Prostate gland (tissue), 2 donors: Measurements from ENCODE around the gene CHD5. TPM values are rescaled to one million over a fixed set of nuclear protein-coding genes. Genes with fewer than 3 reads are reported as not detected.

ENCODE experiments used
- DNase-seq: peaks from one replicate; pipeline ENCODE4 v3.0.0-alpha.2; 2019; ENCODE audit warnings: low spot score
- H3K27ac ChIP-seq, 2 donors: fragments of 200-600 bp; sonication (generic); 2 replicates each; pipeline ENCODE4 v1.5.1; 2017 to 2019
- H3K27me3 ChIP-seq: fragments of 200-600 bp; sonication (generic); replicated peaks from 2 replicates; pipeline ENCODE4 v1.5.1; 2019; ENCODE audit not compliant: insufficient read depth
- H3K36me3 ChIP-seq, 2 donors: fragments of 200-600 bp; sonication (generic); 1 replicate in 1 of 2; 2 replicates in 1 of 2; pipeline versions ENCODE4 v1.5.1 to v1.8.1; 2017 to 2019
- H3K4me1 ChIP-seq: fragments of 200-600 bp; sonication (generic); replicated peaks from 2 replicates; pipeline ENCODE4 v1.5.1; 2019
- H3K4me3 ChIP-seq, 2 donors: fragments of 200-600 bp; sonication (generic); 2 replicates each; pipeline ENCODE4 v1.5.1; 2017 to 2019
- H3K9me3 ChIP-seq: fragments of 200-600 bp; sonication (generic); 2 replicates; pipeline ENCODE4 v1.5.1; 2017
- POLR2A ChIP-seq: fragments of 450-650 bp; IDR thresholded peaks from one replicate; pipeline ENCODE4 v1.6.1; 2016; ENCODE audit warnings: antibody characterized with exemption, mild to moderate bottlenecking
- POLR2AphosphoS5 ChIP-seq: sonication (generic); formaldehyde crosslinking; IDR thresholded peaks from one replicate; pipeline ENCODE4 v1.6.1; 2017; ENCODE audit warnings: antibody characterized with exemption
- WGBS: methylation state at CpG from one replicate; pipeline ENCODE4 v1.1.5; 2018; 5-methylcytosine and 5-hydroxymethylcytosine counted together
- intact Hi-C: fragments of 100-400 bp; cut with DNase I; formaldehyde crosslinking; loops from one replicate; pipeline ENCODE4 v1.14.2; 2022
- total RNA-seq, 2 donors: library from RNA; depleted of rRNA; stranded (reverse); fragments of >200 nt; gene quantifications; one replicate each; pipeline ENCODE4 v1.1.0, GENCODE V29; 2016
- TF ChIP-seq, protein P1 (sequence below), 4 experiments: fragments of 200-600 bp in 2 of 4; fragments of 450-650 bp in 2 of 4; sonication (generic) in 2 of 4; IDR thresholded peaks; 1 replicate in 3 of 4; 2 replicates in 1 of 4; pipeline ENCODE4 v1.5.1; 2016 to 2019; ENCODE audit warnings: antibody characterized with exemption in 4 of 4, mild to moderate bottlenecking in 2 of 4, moderate library complexity in 2 of 4

Gene CHD5
- total RNA-seq, 2 donors from 2014 or later, result 4.9 to 17.0 TPM

DNA sequence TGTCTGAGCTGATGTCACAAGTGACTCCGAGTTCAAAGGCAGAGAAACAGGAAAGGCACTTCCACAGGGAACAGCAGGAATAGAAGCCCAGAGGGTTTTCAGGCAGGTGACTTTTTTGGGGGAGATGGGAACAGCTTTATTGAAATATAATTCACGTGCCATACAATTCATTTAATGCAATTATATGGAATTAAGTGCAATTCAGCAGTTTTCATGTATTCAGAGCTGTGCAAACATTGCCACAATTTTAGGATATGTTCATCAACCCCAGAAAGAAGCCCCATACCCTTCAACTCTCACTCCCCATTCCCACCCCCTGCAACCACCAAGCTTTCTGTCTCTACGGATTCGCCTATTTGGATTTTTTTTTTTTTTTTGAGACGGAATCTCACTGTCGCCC is 117.5 kb downstream of the CHD5 start:
- DNase-seq, result no peak
- Histone ChIP-seq H3K4me3 (no peak overlapping the region), H3K4me1 (no peaks in the 10 kb centered on the region), H3K36me3 (no peaks in the 10 kb centered on the region), H3K27me3 (no peaks in the 10 kb centered on the region), H3K27ac (no peak overlapping the region), H3K9me3 (no peaks in the 10 kb centered on the region)
- intact Hi-C loops, result no loop called here
- WGBS, result 93% methylated on average over 6 of the region's 6 CpGs
- TF ChIP-seq, protein P1, sequence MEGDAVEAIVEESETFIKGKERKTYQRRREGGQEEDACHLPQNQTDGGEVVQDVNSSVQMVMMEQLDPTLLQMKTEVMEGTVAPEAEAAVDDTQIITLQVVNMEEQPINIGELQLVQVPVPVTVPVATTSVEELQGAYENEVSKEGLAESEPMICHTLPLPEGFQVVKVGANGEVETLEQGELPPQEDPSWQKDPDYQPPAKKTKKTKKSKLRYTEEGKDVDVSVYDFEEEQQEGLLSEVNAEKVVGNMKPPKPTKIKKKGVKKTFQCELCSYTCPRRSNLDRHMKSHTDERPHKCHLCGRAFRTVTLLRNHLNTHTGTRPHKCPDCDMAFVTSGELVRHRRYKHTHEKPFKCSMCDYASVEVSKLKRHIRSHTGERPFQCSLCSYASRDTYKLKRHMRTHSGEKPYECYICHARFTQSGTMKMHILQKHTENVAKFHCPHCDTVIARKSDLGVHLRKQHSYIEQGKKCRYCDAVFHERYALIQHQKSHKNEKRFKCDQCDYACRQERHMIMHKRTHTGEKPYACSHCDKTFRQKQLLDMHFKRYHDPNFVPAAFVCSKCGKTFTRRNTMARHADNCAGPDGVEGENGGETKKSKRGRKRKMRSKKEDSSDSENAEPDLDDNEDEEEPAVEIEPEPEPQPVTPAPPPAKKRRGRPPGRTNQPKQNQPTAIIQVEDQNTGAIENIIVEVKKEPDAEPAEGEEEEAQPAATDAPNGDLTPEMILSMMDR (IDR thresholded peaks at IDR 0.05), result no peak
- TF ChIP-seq POLR2AphosphoS5, result no peak

DNA sequence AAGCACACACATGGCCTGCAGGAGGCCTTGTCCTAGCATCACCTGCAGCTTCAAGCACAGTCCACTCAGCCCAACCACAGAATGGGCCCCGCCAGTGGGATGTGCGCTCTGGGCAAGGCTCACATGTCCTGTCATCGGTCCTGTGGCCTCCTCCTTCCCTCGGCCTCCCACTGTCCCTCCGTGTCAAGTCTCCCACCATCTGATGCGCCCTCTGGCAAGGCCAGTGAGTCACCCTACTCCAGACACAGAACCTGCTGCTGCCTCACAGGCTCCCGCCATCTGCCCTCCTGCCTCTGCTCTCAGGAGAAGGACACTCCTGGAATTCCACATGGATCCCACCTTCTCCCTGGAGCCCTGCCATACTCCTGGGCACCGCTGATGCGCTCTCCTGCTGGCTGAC is 120.3 kb downstream of the CHD5 start:
- H3K4me3 ChIP-seq, result no peak overlapping the region
- DNase-seq, result no peak
- H3K4me1 ChIP-seq, result no peaks in the 10 kb centered on the region
- no peaks in the 10 kb centered on the region for H3K9me3 ChIP-seq
- TF ChIP-seq, protein P1 (IDR thresholded peaks at IDR 0.05), result no peak
- intact Hi-C loops, result loop anchor here (10.0 kb wide), 2 partner anchors 115 to 285 kb away; no protein-coding TSS in a partner anchor
- H3K27me3 ChIP-seq, result no peaks in the 10 kb centered on the region
- no peak overlapping the region for H3K27ac ChIP-seq
- 89% methylated on average over 9 of the region's 9 CpGs for WGBS
- H3K36me3 ChIP-seq, result no peaks in the 10 kb centered on the region

DNA sequence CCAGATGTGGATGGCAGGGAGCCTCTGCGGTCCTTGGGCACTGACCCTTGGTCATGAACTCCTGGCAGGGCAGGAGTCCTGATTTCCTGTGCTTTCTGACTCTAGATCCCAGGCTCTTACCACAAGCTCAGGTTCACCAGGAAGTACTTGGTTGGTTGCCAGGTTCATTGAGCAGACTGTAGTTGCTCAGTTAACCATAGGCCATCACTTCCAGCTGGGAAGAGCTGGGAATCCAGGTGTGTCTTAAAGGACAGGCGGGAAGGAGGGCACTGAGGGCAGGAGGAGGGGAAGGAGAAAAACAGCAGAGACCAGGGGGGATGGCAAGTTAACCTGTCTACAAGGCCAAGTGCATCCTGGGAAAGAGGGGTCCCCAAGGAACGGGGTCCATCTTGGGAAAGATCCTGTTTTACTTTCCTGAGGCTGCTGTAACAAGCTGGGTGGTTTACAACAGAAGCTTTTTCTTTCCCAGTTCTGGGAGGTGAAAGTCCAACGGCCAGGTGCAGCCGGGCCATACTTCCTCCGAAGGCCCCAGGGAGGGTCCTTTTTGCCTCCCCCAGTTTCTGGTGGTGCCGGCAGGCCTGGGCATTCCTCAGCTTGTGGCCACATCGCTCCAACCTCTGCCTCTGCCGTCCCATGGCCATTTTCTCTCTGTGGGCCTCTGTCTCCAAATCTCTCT is 122.8 kb downstream of the CHD5 start:
- Histone ChIP-seq H3K27ac (no peak overlapping the region), H3K4me3 (no peak overlapping the region), H3K27me3 (no peaks in the 10 kb centered on the region), H3K9me3 (no peaks in the 10 kb centered on the region), H3K4me1 (peaks cover 7% of the 10 kb centered on the region), H3K36me3 (no peaks in the 10 kb centered on the region)
- no peak for DNase-seq
- intact Hi-C loops, result loop anchor here (10.0 kb wide), 2 partner anchors 117 to 287 kb away; no protein-coding TSS in a partner anchor
- WGBS, result 88% methylated on average over 9 of the region's 9 CpGs
- TF ChIP-seq POLR2AphosphoS5, result no peak
- TF ChIP-seq POLR2A, result no peak
- TF ChIP-seq, protein P1 (IDR thresholded peaks at IDR 0.05), result no peak

GRCh38 chr1:6056572-6056948 is 123.6 kb downstream of the CHD5 start:
- Histone ChIP-seq H3K4me3 (no peak overlapping the region), H3K9me3 (no peaks in the 10 kb centered on the region), H3K27me3 (no peaks in the 10 kb centered on the region), H3K27ac (no peak overlapping the region), H3K36me3 (no peaks in the 10 kb centered on the region), H3K4me1 (peaks cover 7% of the 10 kb centered on the region)
- TF ChIP-seq POLR2AphosphoS5, result no peak
- TF ChIP-seq, protein P1 (IDR thresholded peaks at IDR 0.05), result no peak
- TF ChIP-seq POLR2A, result no peak
- intact Hi-C loops, result loop anchor here (10.0 kb wide), 2 partner anchors 118 to 288 kb away; no protein-coding TSS in a partner anchor
- WGBS, result 83% methylated on average over 8 of the region's 8 CpGs
- DNase-seq, result no peak

DNA sequence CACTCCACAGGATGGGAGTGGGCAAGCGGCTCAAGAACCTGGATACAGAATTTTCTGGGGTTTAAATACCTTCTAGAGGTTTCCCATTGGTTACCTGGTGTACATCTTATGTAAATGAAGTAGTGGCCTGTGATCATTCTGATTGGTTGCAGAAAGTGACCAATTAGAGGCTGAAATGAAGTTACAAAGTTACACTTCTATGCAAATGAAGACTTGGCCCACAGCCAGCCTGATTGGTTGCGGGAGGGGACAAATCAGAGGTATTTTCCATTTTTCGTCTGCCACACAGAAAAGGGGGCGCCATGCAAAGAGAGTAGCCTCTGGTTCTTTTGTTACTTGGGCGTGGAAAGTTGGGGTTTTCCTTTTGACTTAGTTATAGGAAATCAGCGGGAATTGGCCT is 125.5 kb downstream of the CHD5 start:
- intact Hi-C loops, result loop anchor here (5.0 to 10.0 kb wide), 3 partner anchors 120 to 290 kb away; partner anchors contain the start of gene HES3
- 77% methylated on average over 6 of the region's 6 CpGs for WGBS
- DNase-seq, result no peak
- peaks cover 7% of the 10 kb centered on the region for H3K4me1 ChIP-seq
- H3K36me3 ChIP-seq, result no peaks in the 10 kb centered on the region
- H3K27me3 ChIP-seq, result no peaks in the 10 kb centered on the region
- no peak overlapping the region for H3K4me3 ChIP-seq
- no peak for TF ChIP-seq POLR2AphosphoS5
- no peak for TF ChIP-seq POLR2A
- TF ChIP-seq, protein P1 (IDR thresholded peaks at IDR 0.05), result no peak
- no peak overlapping the region for H3K27ac ChIP-seq
- no peaks in the 10 kb centered on the region for H3K9me3 ChIP-seq
